Thyroid gland (tissue), 4 donors: ENCODE data around the gene DCP2. TPM values are rescaled to one million over a fixed set of nuclear protein-coding genes. Genes with fewer than 3 reads are reported as not detected.

Experiments
- DNase-seq, 2 donors: peaks; one replicate each; pipeline ENCODE4 v3.0.0-alpha.2; 2019
- H3K27ac ChIP-seq, 3 donors: fragments of 200-600 bp; sonication (generic); 1 replicate in 2 of 3; 2 replicates in 1 of 3; pipeline ENCODE4 v1.5.1; 2016 to 2019; ENCODE audit warnings: mild to moderate bottlenecking in 1 of 3, moderate library complexity in 1 of 3
- H3K27me3 ChIP-seq: fragments of 200-600 bp; sonication (generic); one replicate; pipeline ENCODE4 v1.5.1; 2019
- H3K36me3 ChIP-seq, 2 donors: fragments of 200-600 bp; sonication (generic); one replicate each; pipeline ENCODE4 v1.5.1; 2016 to 2019
- H3K4me1 ChIP-seq, 2 donors: fragments of 200-600 bp; sonication (generic); one replicate each; pipeline ENCODE4 v1.5.1; 2017 to 2019
- H3K4me3 ChIP-seq, 3 donors: fragments of 200-600 bp; sonication (generic); replicated peaks in 1 of 3; 1 replicate in 2 of 3; 2 replicates in 1 of 3; pipeline ENCODE4 v1.5.1; 2016; ENCODE audit warnings: mild to moderate bottlenecking in 1 of 3
- H3K9me3 ChIP-seq: fragments of 200-600 bp; sonication (generic); one replicate; pipeline ENCODE4 v1.5.1; 2017
- POLR2A ChIP-seq, 2 donors: fragments of 450-650 bp; IDR thresholded peaks; one replicate each; pipeline ENCODE4 v1.6.1; 2017; ENCODE audit warnings: antibody characterized with exemption in 2 of 2, mild to moderate bottlenecking in 2 of 2, moderate library complexity in 1 of 2
- WGBS, 2 donors: methylation state at CpG; one replicate each; pipeline ENCODE4 v1.1.5; 2017; 5-methylcytosine and 5-hydroxymethylcytosine counted together
- intact Hi-C: fragments of 100-400 bp; cut with DNase I; formaldehyde crosslinking; loops from one replicate; pipeline ENCODE4 v1.15.1; 2023
- total RNA-seq, 4 donors: library from RNA; depleted of rRNA; stranded (reverse); fragments of >200 nt; gene quantifications; one replicate each; pipeline ENCODE4 v1.2.3, GENCODE V29; 2016
- TF ChIP-seq, protein P1 (sequence below), 6 experiments: fragments of 200-600 bp in 3 of 6; fragments of 450-650 bp in 3 of 6; sonication (generic) in 3 of 6; IDR thresholded peaks; one replicate each; pipeline ENCODE4 v1.5.1; 2016 to 2019; ENCODE audit warnings: antibody characterized with exemption in 6 of 6, mild to moderate bottlenecking in 2 of 6, inconsistent platforms in 1 of 6, moderate library complexity in 1 of 6

Gene DCP2
- total RNA-seq, 4 donors from 2014 or later, result 26.2 to 34.5 (median 27.5) TPM

DNA sequence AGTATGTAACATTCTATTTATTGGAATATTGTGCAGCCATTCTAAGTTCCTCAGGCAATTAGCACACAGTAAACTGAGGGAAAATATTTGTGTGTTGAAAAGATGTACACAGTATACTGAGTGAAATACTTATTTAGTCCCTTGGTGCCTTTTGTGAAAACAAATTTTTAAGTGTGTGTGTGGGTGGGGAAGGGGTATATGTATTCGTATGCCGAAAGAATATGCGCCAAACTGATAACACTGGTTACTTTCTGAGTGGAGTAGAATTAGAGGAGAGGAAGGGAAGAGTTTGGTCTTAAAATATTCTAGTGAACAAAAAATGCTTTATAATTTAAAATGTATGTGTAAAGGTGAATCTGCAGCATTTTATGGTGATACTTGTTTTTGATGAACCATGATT is 3.1 kb downstream of the DCP2 start:
- Histone ChIP-seq H3K36me3 (no peaks in the 10 kb centered on the region), H3K27me3 (no peaks in the 10 kb centered on the region), H3K27ac (no peak overlapping the region), H3K9me3 (no peaks in the 10 kb centered on the region), H3K4me1 (peaks cover 10 to 15% of the 10 kb centered on the region in 2 donors), H3K4me3 (no peak overlapping the region)
- WGBS, 2 donors, result 86 to 89% methylated on average over 3 of the region's 3 CpGs
- intact Hi-C loops, result no loop called here
- no peak for TF ChIP-seq POLR2A (IDR thresholded peaks at IDR 0.05)
- TF ChIP-seq, protein P1, sequence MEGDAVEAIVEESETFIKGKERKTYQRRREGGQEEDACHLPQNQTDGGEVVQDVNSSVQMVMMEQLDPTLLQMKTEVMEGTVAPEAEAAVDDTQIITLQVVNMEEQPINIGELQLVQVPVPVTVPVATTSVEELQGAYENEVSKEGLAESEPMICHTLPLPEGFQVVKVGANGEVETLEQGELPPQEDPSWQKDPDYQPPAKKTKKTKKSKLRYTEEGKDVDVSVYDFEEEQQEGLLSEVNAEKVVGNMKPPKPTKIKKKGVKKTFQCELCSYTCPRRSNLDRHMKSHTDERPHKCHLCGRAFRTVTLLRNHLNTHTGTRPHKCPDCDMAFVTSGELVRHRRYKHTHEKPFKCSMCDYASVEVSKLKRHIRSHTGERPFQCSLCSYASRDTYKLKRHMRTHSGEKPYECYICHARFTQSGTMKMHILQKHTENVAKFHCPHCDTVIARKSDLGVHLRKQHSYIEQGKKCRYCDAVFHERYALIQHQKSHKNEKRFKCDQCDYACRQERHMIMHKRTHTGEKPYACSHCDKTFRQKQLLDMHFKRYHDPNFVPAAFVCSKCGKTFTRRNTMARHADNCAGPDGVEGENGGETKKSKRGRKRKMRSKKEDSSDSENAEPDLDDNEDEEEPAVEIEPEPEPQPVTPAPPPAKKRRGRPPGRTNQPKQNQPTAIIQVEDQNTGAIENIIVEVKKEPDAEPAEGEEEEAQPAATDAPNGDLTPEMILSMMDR (IDR thresholded peaks at IDR 0.05), result no peak
- DNase-seq, result no peak

DNA sequence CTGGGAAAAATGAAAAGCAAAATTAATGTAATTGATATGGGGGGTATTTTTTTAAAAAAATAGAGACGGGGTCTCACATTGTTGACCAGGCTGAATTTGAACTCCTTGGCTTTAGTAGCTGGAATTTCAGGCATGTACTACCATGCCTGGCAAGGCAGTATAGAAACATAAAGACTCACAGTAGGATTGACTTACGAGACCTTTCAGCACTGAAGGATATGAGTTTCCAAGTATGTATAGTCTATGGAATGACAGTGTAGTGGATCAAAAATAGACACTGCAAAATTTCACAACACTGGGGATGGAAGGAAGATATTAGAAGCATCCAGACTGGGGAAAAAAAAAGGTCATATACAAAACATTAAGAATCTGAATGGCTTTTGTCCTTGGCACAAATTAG is 6.8 kb downstream of the DCP2 start:
- no peak for TF ChIP-seq POLR2A (IDR thresholded peaks at IDR 0.05)
- TF ChIP-seq, protein P1 (IDR thresholded peaks at IDR 0.05), result no peak
- 95 to 99% methylated on average over 2 of the region's 2 CpGs for WGBS, 2 donors
- no peak overlapping the region for H3K4me3 ChIP-seq
- H3K27ac ChIP-seq, result no peak overlapping the region
- no peaks in the 10 kb centered on the region for H3K27me3 ChIP-seq
- H3K9me3 ChIP-seq, result no peaks in the 10 kb centered on the region
- H3K4me1 ChIP-seq, result peaks cover 6 to 7% of the 10 kb centered on the region in 2 donors
- no peak for DNase-seq
- intact Hi-C loops, result no loop called here
- no peaks in the 10 kb centered on the region for H3K36me3 ChIP-seq

DNA sequence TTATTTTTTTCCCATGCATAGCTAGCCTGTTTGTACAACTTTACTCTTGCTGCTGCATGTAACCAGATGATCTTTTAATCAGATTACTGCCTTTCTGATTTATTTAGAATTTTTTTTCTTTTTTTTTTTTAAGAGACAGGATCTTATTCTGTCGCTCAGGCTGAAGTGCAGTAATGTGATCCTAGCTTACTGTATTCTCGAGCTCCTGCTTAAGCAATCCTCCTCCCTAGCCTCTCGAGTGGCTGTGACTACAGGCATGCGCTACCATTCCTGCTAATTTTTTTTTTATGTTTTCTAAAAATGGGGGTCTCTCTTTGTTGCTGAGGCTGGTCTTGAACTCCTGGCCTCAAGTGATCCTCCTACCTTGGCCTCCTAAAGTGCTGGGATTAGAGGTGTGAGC is 9.6 kb downstream of the DCP2 start:
- no peaks in the 10 kb centered on the region for H3K9me3 ChIP-seq
- WGBS, 2 donors, result 82 to 84% methylated on average over 4 of the region's 4 CpGs
- TF ChIP-seq, protein P1 (IDR thresholded peaks at IDR 0.05), result no peak
- TF ChIP-seq POLR2A (IDR thresholded peaks at IDR 0.05), result no peak
- H3K36me3 ChIP-seq, result no peaks in the 10 kb centered on the region
- no peak overlapping the region for H3K4me3 ChIP-seq
- H3K4me1 ChIP-seq, result no peaks in the 10 kb centered on the region
- no peaks in the 10 kb centered on the region for H3K27me3 ChIP-seq
- no peak for DNase-seq
- intact Hi-C loops, result no loop called here
- H3K27ac ChIP-seq, result no peak overlapping the region

DNA sequence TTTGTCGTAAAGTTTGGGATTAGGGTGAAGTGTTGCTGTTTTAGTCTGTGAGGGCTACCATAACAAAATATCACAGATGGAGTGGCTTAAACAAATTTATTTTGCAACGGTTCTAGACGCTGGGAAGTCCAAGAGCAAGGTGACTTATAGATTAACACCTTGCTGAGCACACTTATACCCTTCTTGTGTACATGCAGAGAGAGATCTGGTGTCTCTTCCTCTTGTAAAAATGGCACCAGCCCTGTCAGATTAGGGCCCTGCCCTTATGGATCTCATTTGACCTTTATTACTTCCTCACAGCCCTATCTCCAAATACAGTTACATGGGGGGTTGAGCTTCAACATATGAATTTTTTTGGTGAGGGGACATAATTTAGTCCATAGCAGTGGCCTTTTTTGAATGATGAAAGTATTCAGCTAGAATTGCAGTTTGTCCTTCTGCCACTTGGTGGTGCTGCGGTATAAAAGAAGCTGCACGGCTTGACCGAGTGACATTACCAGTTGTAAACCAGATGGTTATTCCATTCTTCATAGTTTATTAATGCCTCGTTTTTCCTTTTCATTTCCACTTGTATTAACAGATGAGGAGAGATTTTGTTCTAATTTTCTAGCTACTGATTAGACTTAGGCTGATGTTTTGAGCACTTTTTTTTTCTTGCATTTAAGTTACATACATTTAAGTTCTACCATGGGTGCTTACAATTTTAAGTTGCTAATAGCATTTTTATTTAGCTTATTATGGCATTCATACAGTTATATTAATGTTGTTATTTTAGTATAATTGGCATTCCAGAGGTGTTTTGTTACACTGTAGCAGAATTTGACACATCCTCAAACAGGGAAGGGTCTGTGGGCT is 19.4 kb downstream of the DCP2 start:
- Histone ChIP-seq H3K27ac (no peak overlapping the region), H3K27me3 (no peaks in the 10 kb centered on the region), H3K4me1 (no peaks in the 10 kb centered on the region), H3K9me3 (no peaks in the 10 kb centered on the region), H3K4me3 (no peak overlapping the region), H3K36me3 (no peaks in the 10 kb centered on the region)
- intact Hi-C loops, result loop anchor here (5.0 to 10.0 kb wide), 2 partner anchors 336 to 609 kb away; no protein-coding TSS in a partner anchor
- WGBS, 2 donors, result 23 to 28% methylated on average over 7 of the region's 7 CpGs
- TF ChIP-seq POLR2A (IDR thresholded peaks at IDR 0.05), result no peak
- TF ChIP-seq, protein P1 (IDR thresholded peaks at IDR 0.05), result peak; percentile 74 to 89 (median 86)
- peak; percentile 70 to 78 for DNase-seq

DNA sequence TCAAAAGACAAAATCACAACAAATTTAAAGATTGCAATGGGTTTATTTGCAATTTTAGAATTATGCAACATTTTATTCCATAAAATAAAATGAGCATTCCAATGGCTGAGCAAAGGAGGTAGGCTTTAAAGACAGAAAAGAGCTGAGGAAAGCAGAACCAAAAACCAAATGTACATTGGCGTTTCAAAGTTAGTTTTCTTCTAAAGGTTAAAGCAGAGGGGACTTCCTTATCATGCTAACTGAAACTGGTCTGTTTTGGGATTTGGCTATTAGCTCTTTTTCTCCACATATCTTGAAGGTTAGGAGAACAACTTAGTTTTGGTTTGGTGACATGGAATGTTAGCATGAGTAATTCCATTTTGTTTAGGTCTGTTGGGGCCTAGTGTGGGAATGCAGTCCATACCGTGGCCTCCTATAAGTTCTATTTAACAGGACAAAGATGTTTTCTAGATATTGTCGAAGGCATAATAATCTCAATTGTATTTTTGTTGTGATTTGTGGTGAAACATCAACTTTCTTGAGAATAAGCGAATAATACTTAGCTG is 20.3 kb downstream of the DCP2 start:
- no peaks in the 10 kb centered on the region for H3K27me3 ChIP-seq
- DNase-seq, result no peak
- H3K4me3 ChIP-seq, result no peak overlapping the region
- 91 to 92% methylated on average over 4 of the region's 4 CpGs for WGBS, 2 donors
- H3K36me3 ChIP-seq, result peaks cover 2 to 4% of the 10 kb centered on the region in 2 donors
- no peaks in the 10 kb centered on the region for H3K4me1 ChIP-seq
- H3K9me3 ChIP-seq, result no peaks in the 10 kb centered on the region
- intact Hi-C loops, result loop anchor here (5.0 to 10.0 kb wide), 2 partner anchors 335 to 608 kb away; no protein-coding TSS in a partner anchor
- no peak for TF ChIP-seq POLR2A (IDR thresholded peaks at IDR 0.05)
- TF ChIP-seq, protein P1 (IDR thresholded peaks at IDR 0.05), result no peak
- H3K27ac ChIP-seq, result no peak overlapping the region
